Superior temporal gyrus (tissue), 1 donor: ENCODE measurements around the gene SKAP1.
A peak's percentile ranks its signal among the peaks of the same experiment; 100 is the strongest.

Source experiments
- DNase-seq: peaks from one replicate; pipeline ENCODE4 v3.0.0-alpha.2; 2016; ENCODE audit errors: extremely low spot score

The SKAP1 gene

GRCh38 chr17:48429638-48430586, at the start of gene SKAP1:
Gene SKAP1, minus strand, starts transcription at chr17:48430214.
- no peak for DNase-seq

- DNase-seq = no peak
These were observed 49.0 kb upstream of the SKAP1 start for GRCh38 chr17:48479014-48479402.

GRCh38 chr17:48478224-48479013, 48.4 kb upstream of the SKAP1 start:
- DNase-seq = no peak

- DNase-seq = no peak
These were observed 47.2 kb upstream of the SKAP1 start for GRCh38 chr17:48477221-48477620.

- no peak for DNase-seq
These were observed 42.6 kb upstream of the SKAP1 start for GRCh38 chr17:48472411-48473281.

- no peak for DNase-seq
These were observed 41.9 kb upstream of the SKAP1 start for GRCh38 chr17:48471817-48472410.

GRCh38 chr17:48470388-48471034, 40.5 kb upstream of the SKAP1 start:
- DNase-seq = no peak

- no peak for DNase-seq
These were observed 39.2 kb upstream of the SKAP1 start for GRCh38 chr17:48469227-48469626.

GRCh38 chr17:48468299-48468698, 38.3 kb upstream of the SKAP1 start:
- no peak for DNase-seq

- no peak for DNase-seq
These were observed 35.9 kb upstream of the SKAP1 start for GRCh38 chr17:48465884-48466283.

GRCh38 chr17:48463526-48463925, 33.5 kb upstream of the SKAP1 start:
- no peak for DNase-seq

GRCh38 chr17:48462946-48463345, 32.9 kb upstream of the SKAP1 start:
- no peak for DNase-seq

- DNase-seq = no peak
These were observed 30.0 kb upstream of the SKAP1 start for GRCh38 chr17:48460052-48460451.

- DNase-seq = no peak
These were observed 29.2 kb upstream of the SKAP1 start for GRCh38 chr17:48459070-48459844.

- DNase-seq = peak; percentile 53
These were observed 27.2 kb upstream of the SKAP1 start for GRCh38 chr17:48457080-48457836.

GRCh38 chr17:48456589-48456988, 26.6 kb upstream of the SKAP1 start:
- DNase-seq = no peak

- no peak for DNase-seq
These were observed 25.8 kb upstream of the SKAP1 start for GRCh38 chr17:48455791-48456190.

- DNase-seq = no peak
These were observed 23.4 kb upstream of the SKAP1 start for GRCh38 chr17:48453447-48453846.

- DNase-seq = no peak
These were observed 21.5 kb upstream of the SKAP1 start for GRCh38 chr17:48451489-48451888.
